ENCODE results near the gene CR2.

DNA sequence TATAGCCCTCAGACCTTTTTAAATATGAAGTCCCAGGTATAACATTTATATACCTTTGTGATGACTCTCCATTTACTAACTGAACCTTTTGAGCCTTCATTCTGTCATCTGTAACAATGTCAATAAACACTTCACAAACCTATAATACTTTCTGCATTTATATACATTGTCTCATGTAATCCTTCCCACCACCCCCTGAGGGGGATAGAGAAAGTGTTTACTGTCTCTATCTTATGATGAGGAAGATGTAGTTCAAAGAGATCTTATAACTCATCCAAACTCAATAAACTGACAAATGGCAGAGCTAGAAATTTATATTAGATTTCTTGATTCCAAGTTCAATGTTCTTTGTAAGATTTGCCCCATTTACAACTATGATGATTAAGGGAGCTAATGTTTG lies 48.3 kb upstream of the CR2 start:
- no peak for TF ChIP-seq TEAD4 (IDR thresholded peaks at IDR 0.05; ENCODE audit: borderline replicate concordance, insufficient read depth)
- TF ChIP-seq CTCF (IDR thresholded peaks at IDR 0.05), result no peak
- TF ChIP-seq POLR2AphosphoS5 (IDR thresholded peaks at IDR 0.05; ENCODE audit: low read depth, low read length), result no peak
- no peak for TF ChIP-seq RCOR1 (IDR thresholded peaks at IDR 0.05; ENCODE audit: low read length)
- TF ChIP-seq RAD21 (IDR thresholded peaks at IDR 0.05; ENCODE audit: low read length), result no peak
- TF ChIP-seq FOXM1 (IDR thresholded peaks at IDR 0.05; ENCODE audit: low read depth), result no peak
- no peak for TF ChIP-seq EP300 (IDR thresholded peaks at IDR 0.05; ENCODE audit: borderline replicate concordance in 1 of 2, low read depth in 1 of 2, low read length in 1 of 2)
- TF ChIP-seq NFIC (IDR thresholded peaks at IDR 0.05; ENCODE audit: borderline replicate concordance), result no peak
- no peak for TF ChIP-seq SIN3A (IDR thresholded peaks at IDR 0.05; ENCODE audit: borderline replicate concordance, low read depth, low read length)

Data from SK-N-SH (cell line).